IMR-90 (cell line): ENCODE data around the gene SOX5.
"Not testable (repeated sequence)": the region's sequence is repeated elsewhere in the genome, so short reads cannot be mapped to it uniquely, and the experiment has no call there.

Source experiments
- BHLHE40 ChIP-seq: fragments of 150-350 bp; IDR thresholded peaks from 2 replicates; pipeline ENCODE4 v1.6.1; 2016; ENCODE audit warnings: mild to moderate bottlenecking, low read depth, low read length
- CEBPB ChIP-seq: IDR thresholded peaks from 2 replicates; pipeline ENCODE4 v1.6.1; 2012; ENCODE audit warnings: low read depth, low read length, improper control_type of control experiment
- CTCF ChIP-seq: conservative IDR thresholded peaks from 2 replicates; pipeline ENCODE4 v1.5.1; 2012; ENCODE audit warnings: mild to moderate bottlenecking, low read depth, low read length, improper control_type of control experiment
- MAFK ChIP-seq: IDR thresholded peaks from 2 replicates; pipeline ENCODE4 v1.6.1; 2012; ENCODE audit warnings: low read depth, low read length, improper control_type of control experiment
- MAZ ChIP-seq: IDR thresholded peaks from 2 replicates; pipeline ENCODE4 v1.6.1; 2012; ENCODE audit warnings: low read depth, mild to moderate bottlenecking, low read length, improper control_type of control experiment, moderate library complexity, borderline replicate concordance
- MXI1 ChIP-seq: IDR thresholded peaks from 2 replicates; pipeline ENCODE4 v1.6.1; 2012; ENCODE audit warnings: low read depth, mild to moderate bottlenecking, low read length, moderate library complexity, borderline replicate concordance
- POLR2A ChIP-seq: IDR thresholded peaks from 2 replicates; pipeline ENCODE4 v1.6.1; 2012; ENCODE audit warnings: mild to moderate bottlenecking, low read depth, low read length
- RAD21 ChIP-seq: IDR thresholded peaks from 2 replicates; pipeline ENCODE4 v1.6.1; 2012; ENCODE audit warnings: low read length, improper control_type of control experiment
- SMC3 ChIP-seq: fragments of 150-350 bp; IDR thresholded peaks from 2 replicates; pipeline ENCODE4 v1.6.1; 2016; ENCODE audit warnings: low read depth, mild to moderate bottlenecking, antibody characterized with exemption, low read length, moderate library complexity
- USF2 ChIP-seq: fragments of 150-350 bp; IDR thresholded peaks from 2 replicates; pipeline ENCODE4 v1.6.1; 2017; ENCODE audit warnings: mild to moderate bottlenecking, antibody characterized with exemption, low read length, low read depth

GRCh38 chr12:23515785-23516184 lies 433.7 kb downstream of the SOX5 start:
- TF ChIP-seq MAZ, CTCF, USF2, CEBPB, POLR2A, MXI1, RAD21, SMC3, BHLHE40, MAFK: not testable (repeated sequence)
